SK-N-SH treated with all-trans-retinoic acid at 6 μM for 48 hours (cell line): ENCODE results near the gene SLC7A10.

Experiments
- ATAC-seq: fragments of 200-7000 bp; cut with Tn5 transposase; 3 replicates; pipeline ENCODE4 v1.9.1; 2020; ENCODE audit warnings: mild to moderate bottlenecking, moderate library complexity
- ARNTL ChIP-seq: fragments of 450-650 bp; formaldehyde crosslinking; IDR thresholded peaks from 2 replicates; pipeline ENCODE4 v1.5.0; 2020; ENCODE audit warnings: low read depth, mild to moderate bottlenecking, moderate library complexity, borderline replicate concordance
- BACH2 ChIP-seq: fragments of 250-450 bp; sonication (Bioruptor Pico); IDR thresholded peaks from 2 replicates; pipeline ENCODE4 v1.9.0; 2021; ENCODE audit warnings: mild to moderate bottlenecking, borderline replicate concordance
- CREB5 ChIP-seq: fragments of 250-450 bp; sonication (Bioruptor Pico); IDR thresholded peaks from 2 replicates; pipeline ENCODE4 v1.5.1; 2020; ENCODE audit warnings: low read depth, mild to moderate bottlenecking, moderate library complexity
- CSDC2 ChIP-seq: fragments of 250-450 bp; sonication (Bioruptor Pico); IDR thresholded peaks from 2 replicates; pipeline ENCODE4 v1.5.0; 2020; ENCODE audit warnings: mild to moderate bottlenecking, moderate library complexity
- CSRNP3 ChIP-seq: fragments of 250-450 bp; sonication (Bioruptor Pico); IDR thresholded peaks from 2 replicates; pipeline ENCODE4 v1.5.1; 2021; ENCODE audit warnings: mild to moderate bottlenecking, moderate library complexity
- ESRRG ChIP-seq: fragments of 250-450 bp; sonication (Bioruptor Pico); IDR thresholded peaks from 2 replicates; pipeline ENCODE4 v1.6.1; 2021; ENCODE audit warnings: mild to moderate bottlenecking
- GLIS3 ChIP-seq: fragments of 250-450 bp; sonication (Bioruptor Pico); IDR thresholded peaks from 2 replicates; pipeline ENCODE4 v1.5.0; 2020; ENCODE audit warnings: mild to moderate bottlenecking, moderate library complexity
- ISL1 ChIP-seq: fragments of 250-450 bp; sonication (Bioruptor Pico); IDR thresholded peaks from 2 replicates; pipeline ENCODE4 v2.1.2; 2022; ENCODE audit warnings: mild to moderate bottlenecking, moderate library complexity
- OSR1 ChIP-seq: fragments of 250-450 bp; sonication (Bioruptor Pico); IDR thresholded peaks from 2 replicates; pipeline ENCODE4 v1.8.0; 2022; ENCODE audit warnings: moderate library complexity, mild to moderate bottlenecking, inconsistent platforms
- PATZ1 ChIP-seq: fragments of 250-450 bp; sonication (Bioruptor Pico); IDR thresholded peaks from 2 replicates; pipeline ENCODE4 v1.8.0; 2020; ENCODE audit warnings: mild to moderate bottlenecking, moderate library complexity, borderline replicate concordance
- POU6F1 ChIP-seq: fragments of 250-450 bp; sonication (Bioruptor Pico); IDR thresholded peaks from 2 replicates; pipeline ENCODE4 v1.8.0; 2021; ENCODE audit warnings: low read depth, mild to moderate bottlenecking, moderate library complexity, borderline replicate concordance
- PPARA ChIP-seq: fragments of 250-450 bp; sonication (Bioruptor Pico); IDR thresholded peaks from 2 replicates; pipeline ENCODE4 v1.5.0; 2020; ENCODE audit warnings: mild to moderate bottlenecking, borderline replicate concordance
- RARB ChIP-seq: fragments of 250-450 bp; sonication (Bioruptor Pico); IDR thresholded peaks from 2 replicates; pipeline ENCODE4 v1.8.0; 2021; ENCODE audit warnings: mild to moderate bottlenecking, moderate library complexity
- TCF4 ChIP-seq: fragments of 250-450 bp; sonication (Bioruptor Pico); IDR thresholded peaks from 2 replicates; pipeline ENCODE4 v1.8.0; 2021; ENCODE audit warnings: mild to moderate bottlenecking, moderate library complexity, borderline replicate concordance
- TOX ChIP-seq: fragments of 250-450 bp; sonication (Bioruptor Pico); IDR thresholded peaks from 2 replicates; pipeline ENCODE4 v1.8.0; 2021; ENCODE audit warnings: mild to moderate bottlenecking, moderate library complexity, borderline replicate concordance
- TSHZ2 ChIP-seq: fragments of 250-450 bp; sonication (Bioruptor Pico); IDR thresholded peaks from 2 replicates; pipeline ENCODE4 v1.5.0; 2020; ENCODE audit warnings: mild to moderate bottlenecking, moderate library complexity
- ZC3H10 ChIP-seq: fragments of 250-450 bp; sonication (Bioruptor Pico); IDR thresholded peaks from 2 replicates; pipeline ENCODE4 v1.5.1; 2021; ENCODE audit warnings: mild to moderate bottlenecking, moderate library complexity
- ZFP30 ChIP-seq: fragments of 450-650 bp; formaldehyde crosslinking; IDR thresholded peaks from 2 replicates; pipeline ENCODE4 v1.5.0; 2022; ENCODE audit warnings: mild to moderate bottlenecking, moderate library complexity
- ZNF565 ChIP-seq: fragments of 450-650 bp; formaldehyde crosslinking; conservative IDR thresholded peaks from 2 replicates; pipeline ENCODE4 v1.5.0; 2020; ENCODE audit warnings: low read depth, mild to moderate bottlenecking, moderate library complexity
- ZNF70 ChIP-seq: fragments of 450-650 bp; formaldehyde crosslinking; IDR thresholded peaks from 2 replicates; pipeline ENCODE4 v1.5.0; 2020; ENCODE audit warnings: mild to moderate bottlenecking, moderate library complexity
- ZNF8 ChIP-seq: fragments of 450-650 bp; formaldehyde crosslinking; IDR thresholded peaks from 2 replicates; pipeline ENCODE4 v1.5.0; 2020; ENCODE audit warnings: mild to moderate bottlenecking, moderate library complexity

The SLC7A10 gene

GRCh38 chr19:33233056-33233873, 7.6 kb upstream of the SLC7A10 start:
- ATAC-seq, result no peak
- TF ChIP-seq TCF4 (no peak), PATZ1 (no peak), ZNF70 (CRISPR knock-in tag) (no peak), CREB5 (CRISPR knock-in tag) (no peak), ZNF8 (CRISPR knock-in tag) (no peak), RARB (no peak), TSHZ2 (CRISPR knock-in tag) (no peak), POU6F1 (CRISPR knock-in tag) (no peak)

- no peak for ATAC-seq
These were observed 7.0 kb upstream of the SLC7A10 start for GRCh38 chr19:33232656-33233055.

More at GRCh38 chr19:33232656-33233055, 7.0 kb upstream of the SLC7A10 start:
- no peak for TF ChIP-seq ISL1
- no peak for TF ChIP-seq TCF4
- no peak for TF ChIP-seq ZNF70 (CRISPR knock-in tag)
- TF ChIP-seq CSRNP3 (CRISPR knock-in tag), result no peak
- no peak for TF ChIP-seq TSHZ2 (CRISPR knock-in tag)
- TF ChIP-seq CSDC2 (CRISPR knock-in tag), result no peak
- TF ChIP-seq POU6F1 (CRISPR knock-in tag), result no peak
- no peak for TF ChIP-seq TOX (CRISPR knock-in tag)
- no peak for TF ChIP-seq PATZ1
- no peak for TF ChIP-seq CREB5 (CRISPR knock-in tag)
- no peak for TF ChIP-seq OSR1 (CRISPR knock-in tag)
- no peak for TF ChIP-seq ARNTL (CRISPR knock-in tag)
- no peak for TF ChIP-seq GLIS3 (CRISPR knock-in tag)
- TF ChIP-seq ZNF8 (CRISPR knock-in tag), result no peak
- no peak for TF ChIP-seq ZFP30 (CRISPR knock-in tag)
- TF ChIP-seq ZC3H10 (CRISPR knock-in tag), result no peak
- TF ChIP-seq BACH2 (CRISPR knock-in tag), result no peak
- no peak for TF ChIP-seq ESRRG (CRISPR knock-in tag)
- TF ChIP-seq ZNF565 (CRISPR knock-in tag), result no peak
- no peak for TF ChIP-seq PPARA
